HL-60 (cell line): ENCODE data around the gene NDUFS7.
"Not testable (repeated sequence)": the region's sequence is repeated elsewhere in the genome, so short reads cannot be mapped to it uniquely, and the experiment has no call there.

Experiments used
- CTCF ChIP-seq: IDR thresholded peaks from one replicate; pipeline ENCODE4 v1.5.1; 2011; ENCODE audit warnings: low read length, control low read depth, inconsistent platforms; ENCODE audit not compliant: insufficient read depth
- GABPA ChIP-seq: IDR thresholded peaks from 2 replicates; pipeline ENCODE4 v1.6.1; 2012; ENCODE audit warnings: low read depth
- POLR2AphosphoS5 ChIP-seq: IDR thresholded peaks from 2 replicates; pipeline ENCODE4 v1.6.1; 2012; ENCODE audit warnings: low read depth
- REST ChIP-seq: IDR thresholded peaks from 2 replicates; pipeline ENCODE4 v1.6.1; 2012; ENCODE audit warnings: low read depth; ENCODE audit not compliant: insufficient replicate concordance

GRCh38 chr19:1420085-1420484 lies 36.4 kb downstream of the NDUFS7 start:
- TF ChIP-seq CTCF, REST, POLR2AphosphoS5, GABPA: not testable (repeated sequence)
